H9 (cell line): ENCODE results near the gene ASIC1. TPM values are rescaled to one million over a fixed set of nuclear protein-coding genes. Genes with fewer than 3 reads are reported as not detected.

Experiments used
- DNase-seq: peaks from one replicate; pipeline ENCODE4 v3.0.0-alpha.2; 2017
- H2AFZ ChIP-seq: one replicate; pipeline ENCODE4 v1.6.1; 2013; ENCODE audit warnings: mild to moderate bottlenecking, low read length, control low read depth, moderate library complexity
- H2AK5ac ChIP-seq: 2 replicates; pipeline ENCODE4 v1.6.1; 2013; ENCODE audit warnings: low read length, control low read depth, mixed read lengths; ENCODE audit not compliant: insufficient read length
- H2BK120ac ChIP-seq: one replicate; pipeline ENCODE4 v1.6.1; 2013; ENCODE audit warnings: low read depth, mild to moderate bottlenecking, low read length, control low read depth, inconsistent platforms; ENCODE audit not compliant: poor library complexity, severe bottlenecking
- H2BK12ac ChIP-seq: 2 replicates; pipeline ENCODE4 v1.6.1; 2013; ENCODE audit warnings: low read length, control low read depth, mixed read lengths, low read depth; ENCODE audit not compliant: insufficient read length
- H2BK15ac ChIP-seq: 2 replicates; pipeline ENCODE4 v1.6.1; 2013; ENCODE audit warnings: low read depth, low read length, control low read depth
- H2BK20ac ChIP-seq: one replicate; pipeline ENCODE4 v1.6.1; 2013; ENCODE audit warnings: low read depth, mild to moderate bottlenecking, low read length, control low read depth, inconsistent platforms; ENCODE audit not compliant: poor library complexity, severe bottlenecking
- H2BK5ac ChIP-seq: 2 replicates; pipeline ENCODE4 v1.6.1; 2013; ENCODE audit warnings: low read length, control low read depth, mixed read lengths; ENCODE audit not compliant: insufficient read length
- H3K14ac ChIP-seq: 2 replicates; pipeline ENCODE4 v1.6.1; 2013; ENCODE audit warnings: low read length, control low read depth; ENCODE audit not compliant: insufficient read depth
- H3K18ac ChIP-seq: 2 replicates; pipeline ENCODE4 v1.6.1; 2013; ENCODE audit warnings: low read depth, mild to moderate bottlenecking, mixed read lengths, low read length, control low read depth; ENCODE audit not compliant: insufficient read length
- H3K23ac ChIP-seq: 2 replicates; pipeline ENCODE4 v1.6.1; 2013; ENCODE audit warnings: low read length, control low read depth, mixed read lengths, low read depth; ENCODE audit not compliant: insufficient read length
- H3K23me2 ChIP-seq: 2 replicates; pipeline ENCODE4 v1.6.1; 2013; ENCODE audit warnings: low read depth, mild to moderate bottlenecking, mixed read lengths, low read length, control low read depth; ENCODE audit not compliant: insufficient read length, poor library complexity, severe bottlenecking
- H3K27ac ChIP-seq: 2 replicates; pipeline ENCODE4 v1.5.1; 2013; ENCODE audit warnings: low read length, control low read depth, mixed read lengths, low read depth; ENCODE audit not compliant: insufficient read length
- H3K27me3 ChIP-seq: 2 replicates; pipeline ENCODE4 v1.6.1; 2013; ENCODE audit warnings: low read length, control low read depth, inconsistent platforms; ENCODE audit not compliant: insufficient read depth
- H3K4ac ChIP-seq: 2 replicates; pipeline ENCODE4 v1.6.1; 2013; ENCODE audit warnings: low read depth, mild to moderate bottlenecking, control low read depth, inconsistent platforms, low read length, moderate library complexity
- H3K4me1 ChIP-seq: 2 replicates; pipeline ENCODE4 v1.6.1; 2013; ENCODE audit warnings: low read length, control low read depth, inconsistent platforms; ENCODE audit not compliant: insufficient read depth
- H3K4me2 ChIP-seq: 2 replicates; pipeline ENCODE4 v1.6.1; 2013; ENCODE audit warnings: low read length, control low read depth, mixed read lengths; ENCODE audit not compliant: insufficient read length, insufficient read depth
- H3K56ac ChIP-seq: 2 replicates; pipeline ENCODE4 v1.6.1; 2013; ENCODE audit warnings: low read depth, mild to moderate bottlenecking, mixed read lengths, low read length, control low read depth; ENCODE audit not compliant: insufficient read length
- H3K79me1 ChIP-seq: 2 replicates; pipeline ENCODE4 v1.6.1; 2013; ENCODE audit warnings: low read depth, mild to moderate bottlenecking, moderate library complexity, low read length, control low read depth, inconsistent platforms; ENCODE audit not compliant: insufficient read depth, poor library complexity, severe bottlenecking
- H3K79me2 ChIP-seq: 2 replicates; pipeline ENCODE4 v1.6.1; 2013; ENCODE audit warnings: low read length, control low read depth, inconsistent platforms; ENCODE audit not compliant: insufficient read depth
- H3K9ac ChIP-seq: 2 replicates; pipeline ENCODE4 v1.6.1; 2013; ENCODE audit warnings: low read length, control low read depth, mixed read lengths; ENCODE audit not compliant: insufficient read length; ENCODE audit errors: extremely low read depth
- H3K9me3 ChIP-seq: one replicate; pipeline ENCODE4 v1.6.1; 2013; ENCODE audit warnings: low read depth, low read length, inconsistent platforms; ENCODE audit not compliant: control insufficient read depth
- H3T11ph ChIP-seq: one replicate; pipeline ENCODE4 v1.6.1; 2013; ENCODE audit warnings: mild to moderate bottlenecking, low read length, control low read depth, inconsistent platforms
- H4K20me1 ChIP-seq: one replicate; pipeline ENCODE4 v1.6.1; 2013; ENCODE audit not compliant: control insufficient read depth, insufficient read length, insufficient read depth
- H4K5ac ChIP-seq: 2 replicates; pipeline ENCODE4 v1.6.1; 2013; ENCODE audit warnings: low read depth, mild to moderate bottlenecking, mixed read lengths, low read length, control low read depth; ENCODE audit not compliant: insufficient read length
- H4K8ac ChIP-seq: replicated peaks from 2 replicates; pipeline ENCODE4 v1.6.1; 2013; ENCODE audit warnings: low read length, control low read depth, mixed read lengths, low read depth; ENCODE audit not compliant: insufficient read length
- H4K91ac ChIP-seq: 2 replicates; pipeline ENCODE4 v1.6.1; 2013; ENCODE audit warnings: low read depth, mild to moderate bottlenecking, moderate library complexity, mixed read lengths, low read length, control low read depth; ENCODE audit not compliant: insufficient read length
- H3K27ac Mint-ChIP-seq, 3 experiments: 2 replicates in 2 of 3; 3 replicates in 1 of 3; pipeline ENCODE4 v1.8.0; 2020 to 2021; ENCODE audit warnings: mixed read lengths in 3 of 3, mild to moderate bottlenecking in 1 of 3, moderate library complexity in 1 of 3
- H3K27me3 Mint-ChIP-seq: 2 replicates; pipeline ENCODE4 v1.8.0; 2021; ENCODE audit warnings: low read depth, mild to moderate bottlenecking, moderate library complexity, mixed read lengths
- H3K36me3 Mint-ChIP-seq, 3 experiments: 2 replicates in 2 of 3; 3 replicates in 1 of 3; pipeline ENCODE4 v1.8.0; 2020 to 2021; ENCODE audit warnings: low read depth in 3 of 3, mixed read lengths in 3 of 3; ENCODE audit not compliant: insufficient read depth in 1 of 3
- H3K4me1 Mint-ChIP-seq, 2 experiments: 2 replicates each; pipeline ENCODE4 v1.8.0; 2020; ENCODE audit warnings: mixed read lengths in 2 of 2
- H3K4me3 Mint-ChIP-seq, 2 experiments: 2 replicates in 1 of 2; 3 replicates in 1 of 2; pipeline ENCODE4 v1.8.0; 2020 to 2021; ENCODE audit warnings: mild to moderate bottlenecking in 2 of 2, mixed read lengths in 2 of 2, moderate library complexity in 1 of 2
- H3K9me3 Mint-ChIP-seq, 2 experiments: 2 replicates in 1 of 2; 3 replicates in 1 of 2; pipeline ENCODE4 v1.8.0; 2020; ENCODE audit warnings: mild to moderate bottlenecking in 2 of 2, mixed read lengths in 2 of 2, moderate library complexity in 1 of 2
- CTCF ChIP-seq: fragments of 200-600 bp; sonication (generic); conservative IDR thresholded peaks from 3 replicates; pipeline ENCODE4 v1.8.0; 2021; ENCODE audit warnings: antibody characterized with exemption, mild to moderate bottlenecking
- WGBS: extraction: QIAGEN DNeasy Blood & Tissue Kit; methylation state at CpG from one replicate; pipeline ENCODE4 v1.1.7; 2013; ENCODE audit warnings: missing lambda C conversion rate, low lambda C conversion rate, mixed read lengths; ENCODE audit not compliant: insufficient read length; ENCODE audit errors: extremely low coverage; 5-methylcytosine and 5-hydroxymethylcytosine counted together
- total RNA-seq: library from RNA; stranded (reverse); gene quantifications from 2 replicates; pipeline ENCODE4 v1.2.1, GENCODE V29; 2021

The ASIC1 gene
- total RNA-seq, 1 experiment from 2014 or later: 3.9 TPM

DNA sequence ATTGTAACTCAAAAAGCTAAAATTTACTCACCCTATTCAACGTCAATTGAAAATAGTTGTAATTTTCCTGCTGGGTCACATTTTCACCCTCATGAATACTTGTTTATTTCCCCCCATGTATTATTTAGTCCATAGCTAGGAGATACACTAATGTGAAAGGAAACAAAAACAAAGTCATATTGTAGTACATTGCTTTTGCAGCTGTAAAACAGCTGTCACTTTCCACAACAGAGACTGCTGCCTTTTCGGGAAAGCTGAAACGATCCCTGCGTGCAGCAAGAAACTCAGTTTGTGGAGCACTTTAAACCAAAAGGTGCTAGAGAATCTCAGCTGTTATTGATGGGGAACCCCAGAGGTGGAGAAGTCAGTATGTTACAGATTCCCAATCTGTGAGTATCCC lies 36.4 kb upstream of the ASIC1 start:
- Histone ChIP-seq H3K9ac (no peak overlapping the region), H3K23me2 (no peaks in the 10 kb centered on the region), H4K20me1 (no peaks in the 10 kb centered on the region), H3K79me1 (peaks cover 8% of the 10 kb centered on the region), H4K8ac (no peak overlapping the region), H3K27ac (no peak overlapping the region), H2BK12ac (no peak overlapping the region), H3K18ac (no peak overlapping the region), H2BK5ac (no peak overlapping the region), H2BK15ac (no peak overlapping the region), H3K23ac (no peak overlapping the region), H2BK120ac (no peak overlapping the region), H3K4ac (no peak overlapping the region), H4K91ac (no peak overlapping the region), H3K56ac (no peak overlapping the region), H2AK5ac (no peak overlapping the region), H3K9me3 (no peaks in the 10 kb centered on the region), H3K14ac (no peak overlapping the region), H4K5ac (no peak overlapping the region), H3K27me3 (no peaks in the 10 kb centered on the region), H3T11ph (no peak overlapping the region), H2AFZ (no peak overlapping the region), H3K79me2 (peaks cover 18% of the 10 kb centered on the region; the same call in 1 of the 2 replicates), H2BK20ac (no peak overlapping the region), H3K4me1 (peaks cover 2% of the 10 kb centered on the region; the same call in 1 of the 2 replicates), H3K4me2 (no peak overlapping the region)
- Mint-ChIP-seq H3K27ac (0 out of 7 replicates have a peak overlapping the region, but pooled peaks of 1 of the 3 experiments have one; percentile 41), H3K4me1 (peaks cover 26 to 27% of the 10 kb centered on the region in 2 experiments), H3K9me3 (no peaks in the 10 kb centered on the region; a peak in 1 of 5 replicates), H3K4me3 (no peak overlapping the region), H3K27me3 (no peaks in the 10 kb centered on the region), H3K36me3 (peaks cover 1 to 6% (median 5%) of the 10 kb centered on the region in 3 experiments; a peak in 4 of 7 replicates)
- no peak for TF ChIP-seq CTCF
- DNase-seq: no peak
- no CpG with 5 or more reads among the region's 4 CpGs for WGBS
